NCI-H345 treated with DMSO at 0.1 percent for 48 hours (cell line): Measurements from ENCODE around the gene TRIM41.
"Not testable (repeated sequence)": the region's sequence is repeated elsewhere in the genome, so short reads cannot be mapped to it uniquely, and the experiment has no call there.

Source experiments
- DNase-seq: peaks from one replicate; lab custom pipeline; 2025; ENCODE audit not compliant: unreplicated experiment; lab: John Stamatoyannopoulos, UW

Gene TRIM41

DNA sequence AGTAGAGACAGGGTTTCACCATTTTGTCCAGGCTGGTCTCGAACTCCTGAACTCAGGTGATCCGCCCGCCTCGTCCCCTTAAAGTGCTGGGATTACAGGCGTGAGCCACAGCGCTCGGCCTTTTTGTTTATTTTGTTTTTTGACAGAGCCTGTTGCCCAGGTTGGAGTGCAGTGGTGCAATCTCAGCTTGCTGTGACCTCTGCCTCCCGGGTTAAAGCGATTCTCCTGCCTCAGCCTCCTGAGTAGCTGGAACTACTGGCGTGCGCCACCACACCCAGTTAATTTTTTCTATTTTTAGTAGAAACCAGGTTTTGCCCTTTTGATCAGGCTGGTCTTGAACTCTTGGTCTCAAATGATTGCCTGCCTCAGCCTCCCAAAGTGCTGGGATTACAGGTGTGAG is 12.9 kb upstream of the TRIM41 start:
- not testable (repeated sequence) for DNase-seq

DNA sequence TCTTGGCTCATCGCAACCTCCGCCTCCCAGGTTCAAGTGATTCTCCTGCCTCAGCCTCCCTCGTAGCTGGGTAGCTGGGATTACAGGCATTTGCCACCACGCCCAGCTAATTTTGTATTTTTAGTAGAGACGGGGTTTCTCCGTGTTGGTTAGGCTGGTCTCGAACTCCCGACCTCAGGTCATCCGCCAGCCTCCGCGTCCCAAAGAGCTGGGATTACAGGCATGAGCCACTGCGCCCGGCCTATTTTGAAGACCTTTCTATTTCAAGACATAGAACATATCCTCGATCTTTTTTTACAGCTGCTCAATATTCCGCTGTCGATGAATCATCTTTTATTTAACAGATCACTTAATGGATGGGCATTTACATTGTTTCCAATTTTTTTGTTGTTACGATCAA is 12.4 kb upstream of the TRIM41 start:
- DNase-seq = not testable (repeated sequence)

DNA sequence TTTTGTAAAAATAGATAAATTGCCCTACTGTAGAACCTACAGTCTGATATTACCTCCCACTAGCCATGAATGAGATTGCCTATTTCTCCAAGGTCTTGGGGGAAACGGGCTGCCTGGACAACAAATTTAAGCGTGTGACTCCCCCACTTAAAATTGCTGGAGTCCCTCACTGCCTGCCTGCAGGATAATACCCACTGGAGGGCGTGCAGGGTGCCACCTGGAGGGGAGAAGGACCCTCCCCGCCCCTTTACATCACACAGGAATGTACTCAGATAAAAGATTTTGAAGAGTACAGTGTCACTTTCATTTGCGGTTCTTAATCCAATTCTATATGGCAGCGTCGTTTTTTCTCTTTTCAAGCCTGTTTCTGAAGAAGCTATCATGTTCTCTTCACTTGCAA is 11.9 kb upstream of the TRIM41 start:
- no peak for DNase-seq

DNA sequence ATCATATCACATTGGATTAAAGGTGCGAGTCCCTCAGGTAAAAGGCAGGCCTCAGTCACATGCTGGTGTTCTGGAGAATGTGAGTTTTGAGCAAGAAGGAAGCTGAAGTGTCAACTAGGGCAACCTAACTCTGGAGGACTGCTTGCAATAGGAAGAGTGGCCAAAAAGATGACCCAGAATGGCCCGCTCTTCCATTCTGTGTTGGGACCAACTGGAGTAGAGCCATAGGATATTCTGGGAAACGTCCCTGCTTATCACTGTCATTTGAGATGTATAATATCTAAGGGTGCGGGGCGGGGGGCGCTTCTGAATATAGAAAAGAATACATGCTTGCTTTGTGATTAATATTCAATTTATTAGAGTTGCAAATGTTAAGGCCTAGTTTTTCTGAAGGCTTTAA is 11.0 kb upstream of the TRIM41 start:
- no peak for DNase-seq

DNA sequence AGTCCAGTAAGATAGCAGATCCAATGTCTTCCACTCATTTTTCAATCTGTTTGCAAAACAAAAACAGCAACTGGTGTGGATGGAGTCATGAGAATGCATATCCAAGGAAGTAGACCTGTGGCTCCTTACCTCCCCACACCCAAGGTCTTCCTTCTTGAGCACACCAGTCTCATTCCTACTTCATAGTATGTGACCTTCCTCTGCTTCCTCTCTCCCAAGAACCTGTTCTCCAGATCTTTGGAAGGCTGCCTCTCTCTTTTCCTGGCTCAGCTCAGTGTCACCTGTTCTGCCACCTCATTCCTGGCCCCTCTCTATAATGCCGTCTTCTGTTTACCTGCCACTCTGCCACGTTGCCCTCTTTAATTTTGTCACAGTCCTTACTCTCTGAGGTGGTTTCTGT is 10.1 kb upstream of the TRIM41 start:
- DNase-seq = no peak

DNA sequence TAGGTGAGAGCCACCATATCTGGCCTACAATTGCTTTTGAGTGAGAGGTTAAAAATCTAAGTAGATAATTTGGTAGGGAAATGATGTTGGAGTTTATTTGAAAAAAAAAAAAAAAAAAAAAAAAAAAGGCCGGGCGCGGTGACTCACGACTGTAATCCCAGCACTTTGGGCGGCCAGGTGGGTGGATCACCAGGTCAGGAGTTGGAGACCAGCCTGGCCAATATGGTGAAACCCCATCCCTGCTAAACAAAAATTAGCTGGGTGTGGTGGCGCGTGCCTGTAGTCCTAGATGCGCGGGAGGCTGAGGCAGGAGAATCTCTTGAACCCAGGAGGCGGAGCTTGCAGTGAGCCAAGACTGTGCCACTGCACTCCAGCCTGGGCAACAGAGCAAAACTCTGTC is 8.8 kb upstream of the TRIM41 start:
- not testable (repeated sequence) for DNase-seq

DNA sequence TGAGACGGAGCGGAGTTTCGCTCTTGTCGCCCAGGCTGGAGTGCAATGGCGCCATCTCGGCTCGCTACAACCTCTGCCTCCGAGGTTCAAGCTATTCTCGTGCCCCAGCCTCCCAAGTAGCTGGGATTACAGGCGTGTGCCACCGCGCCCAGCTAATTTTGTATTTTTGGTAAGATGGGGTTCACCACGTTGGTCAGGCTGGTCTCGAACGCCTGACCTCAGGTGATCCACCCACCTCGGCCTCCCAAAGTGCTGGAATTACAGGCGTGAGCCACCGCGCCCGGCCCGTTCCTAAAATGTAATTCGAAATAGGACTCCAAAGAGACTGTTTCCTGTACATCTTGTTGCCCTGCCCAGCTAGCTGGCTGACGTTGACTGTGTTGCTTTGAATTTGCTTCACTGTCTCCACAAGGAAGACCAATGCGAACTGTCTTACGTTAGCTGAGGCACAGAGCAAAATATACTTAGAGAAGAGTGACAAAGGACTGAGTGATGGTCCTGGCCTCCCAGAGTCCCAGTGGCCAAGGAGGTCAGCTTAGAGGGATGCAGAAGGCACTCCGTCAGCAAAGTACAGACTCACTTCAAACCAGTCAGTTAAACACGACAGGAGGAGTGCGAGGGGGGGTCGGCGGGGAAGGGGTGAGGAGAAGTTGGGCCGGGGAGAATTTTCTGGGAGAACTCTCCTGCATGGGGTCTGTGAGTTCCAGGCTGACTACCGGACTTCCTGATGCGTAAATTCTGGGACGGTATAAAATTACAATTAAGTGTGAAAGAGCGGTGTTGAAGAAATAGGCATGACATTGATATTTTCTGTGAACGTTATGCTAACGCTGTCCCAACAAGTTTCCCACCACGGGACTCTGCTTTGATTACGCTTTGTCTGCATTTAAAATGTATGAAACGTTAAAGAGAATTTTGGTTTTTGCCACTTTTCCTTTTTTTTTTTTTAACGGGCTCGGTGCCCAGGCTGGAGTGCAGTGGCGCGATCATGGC is 6.8 kb upstream of the TRIM41 start:
- no peak for DNase-seq

DNA sequence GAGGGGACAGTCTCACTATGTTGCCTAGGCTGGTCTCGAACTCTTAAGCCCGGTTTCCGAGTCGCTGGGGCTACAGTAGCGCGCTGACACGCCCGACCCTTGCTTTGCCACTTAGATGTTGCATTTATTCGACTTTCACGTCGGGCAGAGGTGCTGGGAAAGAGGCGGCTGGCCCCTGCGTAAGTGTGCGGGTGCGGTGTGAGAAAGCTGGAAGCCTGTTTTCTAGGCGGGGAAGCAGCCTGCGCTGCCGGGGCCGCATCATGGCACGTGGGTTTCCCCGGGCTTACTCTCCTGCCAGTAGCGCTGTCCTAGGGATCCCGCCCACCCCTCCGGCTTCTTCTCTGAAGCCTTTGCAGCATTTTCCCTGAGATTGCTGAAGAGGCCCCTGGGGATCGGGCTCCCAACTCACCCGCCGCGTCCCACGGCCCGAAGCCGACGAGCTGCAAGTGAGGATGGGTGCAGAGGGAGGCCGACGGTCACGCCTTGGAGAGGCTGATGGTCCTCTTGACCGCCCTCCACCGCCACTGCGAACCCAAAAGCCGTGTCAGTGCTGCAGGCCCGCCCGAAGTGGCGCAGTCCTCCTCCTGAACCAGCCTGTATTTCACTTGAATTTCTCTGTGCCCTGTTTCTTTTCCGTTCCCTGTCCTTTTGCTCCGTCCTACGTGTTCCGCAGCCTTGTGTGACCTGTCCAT is 5.8 kb upstream of the TRIM41 start:
- no peak for DNase-seq

DNA sequence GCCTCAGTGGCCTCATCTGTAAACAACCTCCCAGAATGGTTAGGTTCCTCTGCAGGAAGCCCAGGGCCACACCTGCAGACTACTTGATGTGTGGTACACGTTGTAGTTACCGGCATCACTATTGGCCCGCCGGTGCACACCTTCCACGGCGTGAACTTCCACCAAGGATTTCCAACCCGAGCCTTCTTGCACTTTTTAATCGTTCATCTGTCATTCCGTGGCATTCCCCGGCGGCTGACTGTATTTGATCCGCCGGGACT is 5.3 kb upstream of the TRIM41 start:
- no peak for DNase-seq

DNA sequence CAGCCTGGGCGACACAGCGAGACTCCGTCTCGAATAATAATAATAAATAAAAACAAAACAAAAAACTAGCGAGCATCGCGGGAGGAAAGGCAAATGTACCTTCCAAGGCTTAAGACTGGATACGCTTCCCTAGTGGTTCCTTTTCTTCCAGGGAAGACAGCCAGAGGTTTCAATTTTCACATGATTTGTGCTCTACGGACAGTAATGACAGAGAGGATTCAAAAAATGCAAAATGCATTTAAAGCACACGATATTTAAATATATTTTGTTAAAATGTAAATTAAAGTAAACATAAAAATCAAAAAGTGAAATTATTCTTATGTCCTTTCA is 4.3 kb upstream of the TRIM41 start:
- DNase-seq = no peak

DNA sequence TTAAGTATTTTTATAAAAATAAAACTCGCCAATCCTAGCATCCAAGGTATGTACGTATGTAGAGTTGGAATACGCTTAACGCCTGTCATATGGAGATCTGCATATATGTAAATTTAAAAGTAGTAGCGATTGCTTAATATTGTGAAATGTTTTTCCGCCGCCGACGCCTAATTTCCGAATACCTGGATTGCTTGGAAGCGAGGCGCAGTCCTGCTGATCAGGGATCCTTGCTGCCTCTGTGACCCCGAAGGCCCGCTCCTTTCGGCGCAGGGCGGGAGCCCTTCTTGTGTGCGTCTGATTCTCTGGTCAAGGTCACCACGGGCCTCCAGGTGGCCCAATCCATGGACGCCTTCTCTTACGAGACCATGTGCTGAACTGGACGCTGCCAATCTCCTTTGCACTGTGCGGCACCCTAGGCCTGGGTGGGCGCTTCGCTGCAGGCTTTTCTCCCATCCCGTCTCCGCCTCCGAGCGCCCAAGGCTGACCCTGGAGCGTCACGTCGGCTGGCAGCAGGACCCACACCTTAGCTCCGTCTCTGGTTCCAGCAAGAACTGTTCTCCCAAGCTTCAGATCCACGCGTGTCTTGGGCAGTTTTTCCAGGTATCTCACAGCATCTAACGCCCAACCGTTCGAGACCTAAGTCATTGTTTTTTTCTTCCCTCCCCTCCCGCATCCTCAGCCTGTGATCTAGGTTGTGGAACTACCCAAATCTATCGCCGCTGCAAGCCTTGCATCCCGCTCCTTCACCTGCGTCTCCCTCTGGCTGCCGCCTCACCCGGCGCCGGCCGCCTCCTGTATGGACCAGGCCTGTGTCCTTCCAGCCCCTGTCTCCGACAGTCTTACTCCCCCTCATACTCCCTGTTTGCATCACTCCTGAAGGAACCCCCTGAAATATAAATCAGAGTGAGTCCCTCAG is 3.6 kb upstream of the TRIM41 start:
- no peak for DNase-seq

DNA sequence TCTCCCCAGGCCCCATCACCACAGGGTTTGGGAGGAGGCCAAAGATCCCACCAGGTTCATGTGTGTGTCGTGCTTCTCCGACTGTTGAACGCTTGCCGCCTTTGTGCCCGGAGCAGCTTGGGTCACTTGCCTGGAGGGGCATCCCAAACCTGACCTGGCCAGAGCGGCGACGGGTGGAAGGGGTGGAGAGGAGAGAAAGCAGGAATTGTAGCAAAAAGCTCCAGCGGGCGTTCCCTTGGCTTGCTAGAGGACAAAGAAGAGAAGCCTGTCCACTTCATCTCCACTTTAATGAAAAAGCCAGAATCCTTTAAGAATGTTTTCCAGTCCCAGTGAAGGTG is 2.9 kb upstream of the TRIM41 start:
- DNase-seq = no peak

DNA sequence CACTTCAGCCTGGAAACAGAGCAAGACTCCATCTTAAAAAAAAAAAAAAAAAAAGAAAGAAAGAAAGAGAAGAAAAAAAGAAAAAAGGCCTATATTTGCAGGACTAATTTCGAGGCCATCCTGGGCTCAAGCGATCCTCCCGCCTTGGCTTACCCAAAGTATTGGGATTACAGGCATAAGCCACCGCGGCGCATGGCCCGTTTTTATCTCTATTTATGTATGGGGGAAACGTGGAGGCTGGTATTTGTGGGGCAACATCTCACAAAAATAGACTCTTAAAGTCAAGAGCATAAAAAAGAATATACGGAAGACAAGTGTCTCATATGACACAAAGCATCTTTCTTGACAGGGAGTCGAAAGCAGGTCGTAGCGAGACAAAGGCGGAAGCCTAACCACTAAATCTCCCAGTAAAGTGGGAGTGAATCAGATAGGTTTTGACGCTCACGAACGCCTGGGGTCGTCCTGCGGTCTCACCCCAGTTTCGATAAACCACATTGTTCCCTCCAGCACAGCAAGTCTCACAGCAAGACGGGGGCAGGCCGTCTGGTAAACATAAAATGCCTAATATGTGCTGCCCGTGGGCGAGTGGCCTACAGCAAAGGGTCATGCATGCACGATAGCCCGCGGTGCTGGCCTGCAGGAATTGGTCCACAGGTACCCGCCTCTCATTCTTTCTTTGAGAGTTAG is 1.8 kb upstream of the TRIM41 start:
- no peak for DNase-seq

DNA sequence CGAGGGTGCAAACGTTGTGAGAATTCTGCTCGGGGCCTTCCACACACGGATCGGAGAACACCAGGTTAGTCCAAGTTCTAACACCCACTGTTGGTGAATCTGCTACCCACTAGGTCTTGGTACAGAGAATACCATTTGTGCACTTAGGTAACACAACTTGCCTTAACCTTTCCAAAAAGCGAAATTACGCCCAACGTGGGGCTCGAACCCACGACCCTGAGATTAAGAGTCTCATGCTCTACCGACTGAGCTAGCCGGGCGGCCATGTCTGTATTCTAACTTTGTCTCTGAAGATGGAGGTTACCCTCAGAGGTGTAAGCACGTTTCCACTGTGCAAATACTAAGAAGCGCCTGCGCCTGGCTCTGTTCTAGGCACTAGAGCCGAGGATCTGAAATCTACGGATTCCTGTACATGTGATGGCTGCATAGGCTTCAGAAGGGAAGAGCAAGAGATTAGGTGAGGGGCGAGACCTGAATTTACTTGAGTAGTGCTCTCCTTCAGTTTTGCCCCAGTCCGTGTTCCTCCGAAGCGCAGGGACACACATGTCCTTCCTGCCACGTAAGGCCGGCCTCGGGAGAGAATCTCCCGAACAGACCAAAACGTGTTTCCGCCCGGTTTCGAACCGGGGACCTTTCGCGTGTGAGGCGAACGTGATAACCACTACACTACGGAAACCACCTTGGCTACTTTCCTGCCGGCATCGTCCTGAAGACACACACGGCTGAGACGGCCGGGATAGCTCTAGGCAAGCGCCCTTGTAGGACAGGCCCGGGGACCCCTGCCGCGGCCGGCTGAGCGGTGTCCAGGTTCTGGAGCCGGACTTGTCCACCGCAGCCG is 1.1 kb upstream of the TRIM41 start:
- DNase-seq = no peak

DNA sequence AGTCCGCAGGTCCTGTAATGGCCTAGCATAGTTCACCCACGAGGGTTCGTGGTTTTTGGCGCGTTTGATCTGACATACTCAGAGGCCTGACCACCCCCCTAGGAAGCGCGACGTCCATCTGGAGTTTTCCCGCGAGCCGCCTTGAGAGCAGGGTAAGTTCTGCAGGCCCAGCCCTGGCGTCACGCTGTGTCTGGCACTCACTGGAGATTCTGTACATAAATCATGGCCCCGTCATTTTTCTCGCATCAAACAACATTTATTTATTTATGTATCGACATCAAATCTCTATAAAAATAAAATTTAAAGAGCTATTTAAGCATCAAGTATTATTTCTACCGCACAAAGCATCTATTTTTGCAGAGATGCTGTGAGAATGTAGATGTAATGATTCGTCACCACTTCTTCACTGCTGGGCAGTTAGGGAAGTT is 437 bp upstream of the TRIM41 start:
- no peak for DNase-seq

DNA sequence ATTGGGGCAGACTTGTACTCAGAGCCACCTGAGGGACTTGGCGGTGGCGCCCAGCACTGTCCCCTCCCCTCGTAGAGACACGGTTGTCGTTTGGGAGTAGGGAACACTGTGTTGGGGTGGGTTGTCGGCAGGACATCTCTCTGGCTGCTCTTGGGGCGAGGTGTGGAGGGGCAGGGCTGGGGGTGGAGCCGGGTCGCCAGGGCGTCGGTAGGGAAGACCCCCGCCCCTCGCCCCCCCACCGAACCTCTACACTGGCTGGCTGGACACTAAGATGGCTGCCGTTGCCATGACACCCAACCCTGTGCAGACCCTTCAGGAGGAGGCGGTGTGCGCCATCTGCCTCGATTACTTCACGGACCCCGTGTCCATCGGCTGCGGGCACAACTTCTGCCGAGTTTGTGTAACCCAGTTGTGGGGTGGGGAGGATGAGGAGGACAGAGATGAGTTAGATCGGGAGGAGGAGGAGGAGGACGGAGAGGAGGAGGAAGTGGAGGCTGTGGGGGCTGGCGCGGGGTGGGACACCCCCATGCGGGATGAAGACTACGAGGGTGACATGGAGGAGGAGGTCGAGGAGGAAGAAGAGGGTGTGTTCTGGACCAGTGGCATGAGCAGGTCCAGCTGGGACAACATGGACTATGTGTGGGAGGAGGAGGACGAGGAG is 778 bp downstream of the TRIM41 start:
- no peak for DNase-seq

DNA sequence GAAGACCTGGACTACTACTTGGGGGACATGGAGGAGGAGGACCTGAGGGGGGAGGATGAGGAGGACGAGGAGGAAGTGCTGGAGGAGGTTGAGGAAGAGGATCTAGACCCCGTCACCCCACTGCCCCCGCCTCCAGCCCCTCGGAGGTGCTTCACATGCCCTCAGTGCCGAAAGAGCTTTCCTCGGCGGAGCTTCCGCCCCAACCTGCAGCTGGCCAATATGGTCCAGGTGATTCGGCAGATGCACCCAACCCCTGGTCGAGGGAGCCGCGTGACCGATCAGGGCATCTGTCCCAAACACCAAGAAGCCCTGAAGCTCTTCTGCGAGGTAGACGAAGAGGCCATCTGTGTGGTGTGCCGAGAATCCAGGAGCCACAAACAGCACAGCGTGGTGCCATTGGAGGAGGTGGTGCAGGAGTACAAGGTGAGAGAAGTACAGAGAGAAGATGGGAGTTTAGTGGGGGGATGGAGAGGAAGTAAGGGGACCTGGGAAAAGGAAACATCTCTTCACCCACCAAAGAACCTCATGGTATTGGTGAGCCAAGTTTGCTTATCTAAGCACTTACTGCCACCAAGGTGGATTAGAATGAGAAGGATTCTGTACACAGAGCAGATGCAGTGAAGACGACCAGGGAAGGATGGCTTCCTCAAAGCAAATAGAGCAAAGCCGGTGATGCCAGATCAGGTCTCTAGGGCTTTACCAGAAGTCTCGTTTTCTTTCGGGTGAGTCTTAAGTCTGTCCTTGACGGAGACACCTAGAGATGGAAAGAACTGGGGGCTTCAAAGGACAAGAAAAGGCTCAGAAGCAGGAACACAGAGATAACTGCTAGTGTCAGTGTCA is 1.5 kb downstream of the TRIM41 start:
- DNase-seq = no peak

DNA sequence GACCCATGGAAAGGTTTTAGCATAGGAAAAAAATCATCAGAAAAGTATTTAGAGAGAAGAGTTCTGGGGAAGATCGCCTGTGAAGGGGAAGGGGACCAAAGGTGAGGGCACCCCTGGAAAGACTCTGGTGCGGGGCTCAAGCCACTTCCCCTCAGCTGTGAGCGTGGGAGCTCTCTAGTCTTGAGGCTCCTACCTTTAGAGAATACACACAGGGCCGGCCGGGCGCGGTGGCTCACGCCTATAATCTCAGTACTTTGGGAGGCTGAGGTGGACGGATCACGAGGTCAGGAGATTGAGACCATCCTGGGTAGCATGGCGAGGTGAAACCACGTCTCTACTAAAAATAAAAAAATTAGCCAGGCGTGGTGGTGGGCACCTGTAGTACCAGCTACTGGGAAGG is 6.9 kb downstream of the TRIM41 start:
- no peak for DNase-seq

DNA sequence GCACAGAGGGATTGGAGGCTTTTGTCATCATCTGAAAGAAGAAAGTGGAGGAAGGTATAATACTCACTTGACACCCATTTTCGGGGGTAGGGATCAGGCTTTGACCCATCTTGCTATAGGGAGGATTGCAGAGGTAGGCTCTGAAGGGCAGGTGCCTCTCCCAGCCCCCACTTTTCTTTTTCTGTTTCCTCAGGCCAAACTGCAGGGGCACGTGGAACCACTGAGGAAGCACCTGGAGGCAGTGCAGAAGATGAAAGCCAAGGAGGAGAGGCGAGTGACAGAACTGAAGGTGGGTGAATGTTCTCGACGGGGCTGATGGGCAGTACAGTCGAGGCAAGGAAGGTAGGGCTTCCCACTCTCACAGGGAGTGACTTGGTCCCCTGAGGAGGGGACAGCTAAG is 7.5 kb downstream of the TRIM41 start:
- no peak for DNase-seq
